Measurements from ENCODE around the gene NR1D1. TPM values are rescaled to one million over a fixed set of nuclear protein-coding genes. Genes with fewer than 3 reads are reported as not detected.
"Not testable (repeated sequence)": the region's sequence is repeated elsewhere in the genome, so short reads cannot be mapped to it uniquely, and the experiment has no call there.

NR1D1 gene
- total RNA-seq = 15.0 TPM

- TF ChIP-seq CTCF (IDR thresholded peaks at IDR 0.05) (no peak), POLR2A (IDR thresholded peaks at IDR 0.05) (peak; percentile 57 to 95), POLR2AphosphoS5 (IDR thresholded peaks at IDR 0.05; ENCODE audit: insufficient read depth in 1 of 2, low read depth in 1 of 2) (peak in 1 of 2 donors; percentile 99)
- Histone ChIP-seq H3K27me3 (no peaks in the 10 kb centered on the region), H3K4me1 (peaks cover 79% of the 10 kb centered on the region), H3K4me3 (peak within 1 kb of the TSS; percentile 80), H3K9me3 (no peaks in the 10 kb centered on the region), H3K27ac (peak within 1 kb of the TSS; percentile 98), H3K36me3 (peaks cover 0 to 20% of the 10 kb centered on the region in 2 donors)
- no peak for DNase-seq (ENCODE audit: extremely low spot score in 2 of 2)
- intact Hi-C loops (cut with DNase I) = no loop called here
Observed at GRCh38 chr17:40100419-40100668, at the start of gene NR1D1. TSS of gene NR1D1 (minus strand) at chr17:40100589. CDS start at chr17:40100094, 495 bp downstream.

- Histone ChIP-seq H3K27me3 (no peaks in the 10 kb centered on the region), H3K9me3 (no peaks in the 10 kb centered on the region), H3K36me3 (peaks cover 0 to 32% of the 10 kb centered on the region in 2 donors), H3K4me3 (no peak overlapping the region), H3K4me1 (peaks cover 21% of the 10 kb centered on the region), H3K27ac (no peak overlapping the region)
- TF ChIP-seq CTCF (IDR thresholded peaks at IDR 0.05) = no peak
- no peak for TF ChIP-seq POLR2AphosphoS5 (IDR thresholded peaks at IDR 0.05; ENCODE audit: insufficient read depth in 1 of 2, low read depth in 1 of 2)
- no peak for TF ChIP-seq POLR2A (IDR thresholded peaks at IDR 0.05)
- intact Hi-C loops (cut with DNase I) = no loop called here
- DNase-seq (ENCODE audit: extremely low spot score in 2 of 2) = no peak
Observed at GRCh38 chr17:40148527-40148926, 48.1 kb upstream of the NR1D1 start.

GRCh38 chr17:40145476-40145875 is 45.1 kb upstream of the NR1D1 start:
- Histone ChIP-seq H3K4me3 (no peak overlapping the region), H3K9me3 (no peaks in the 10 kb centered on the region), H3K27me3 (no peaks in the 10 kb centered on the region), H3K4me1 (peaks cover 44% of the 10 kb centered on the region), H3K36me3 (peaks cover 0 to 39% of the 10 kb centered on the region in 2 donors), H3K27ac (no peak overlapping the region)
- TF ChIP-seq POLR2A (IDR thresholded peaks at IDR 0.05) (no peak), CTCF (IDR thresholded peaks at IDR 0.05) (no peak), POLR2AphosphoS5 (IDR thresholded peaks at IDR 0.05; ENCODE audit: insufficient read depth in 1 of 2, low read depth in 1 of 2) (no peak)
- no peak for DNase-seq (ENCODE audit: extremely low spot score in 2 of 2)
- intact Hi-C loops (cut with DNase I) = no loop called here

DNA sequence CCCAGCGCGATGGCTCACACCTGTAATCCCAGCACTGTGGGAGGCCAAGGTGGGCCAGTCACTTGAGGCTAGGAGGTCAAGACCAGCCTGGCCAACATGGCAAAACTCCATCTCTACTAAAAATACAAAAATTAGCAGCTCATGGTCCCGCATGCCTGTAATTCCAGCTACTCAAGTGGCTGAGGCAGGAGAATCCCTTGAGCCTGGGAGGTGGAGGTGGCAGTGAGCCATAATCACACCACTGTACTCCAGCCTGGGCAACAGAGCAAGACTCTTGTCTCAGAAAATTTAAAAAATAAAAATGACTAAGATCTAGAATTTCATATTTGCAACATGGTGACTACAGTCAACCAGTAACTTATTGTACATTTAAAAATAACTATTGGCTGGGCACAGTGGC is 42.8 kb upstream of the NR1D1 start:
- intact Hi-C loops (cut with DNase I); H3K9me3 ChIP-seq; DNase-seq (ENCODE audit: extremely low spot score in 2 of 2); H3K4me3 ChIP-seq; H3K27ac ChIP-seq; H3K27me3 ChIP-seq: not testable (repeated sequence)
- peaks cover 48% of the 10 kb centered on the region for H3K4me1 ChIP-seq
- peaks cover 0 to 25% of the 10 kb centered on the region in 2 donors for H3K36me3 ChIP-seq

GRCh38 chr17:40139566-40140058 is 39.2 kb upstream of the NR1D1 start:
- H3K27ac ChIP-seq = peak overlapping the region; percentile 97
- H3K4me1 ChIP-seq = peaks cover 33% of the 10 kb centered on the region
- no peaks in the 10 kb centered on the region for H3K27me3 ChIP-seq
- no peak for DNase-seq (ENCODE audit: extremely low spot score in 2 of 2)
- peaks cover 0 to 40% of the 10 kb centered on the region in 2 donors for H3K36me3 ChIP-seq
- no peak for TF ChIP-seq CTCF (IDR thresholded peaks at IDR 0.05)
- no peak for TF ChIP-seq POLR2AphosphoS5 (IDR thresholded peaks at IDR 0.05; ENCODE audit: insufficient read depth in 1 of 2, low read depth in 1 of 2)
- no peak for TF ChIP-seq POLR2A (IDR thresholded peaks at IDR 0.05)
- intact Hi-C loops (cut with DNase I) = no loop called here
- H3K9me3 ChIP-seq = no peaks in the 10 kb centered on the region
- peak overlapping the region; percentile 61 to 75 for H3K4me3 ChIP-seq

Measured in vagina (tissue), 2 donors.